Parietal lobe (tissue), 1 donor: ENCODE results near the gene ASAP2. TPM values are rescaled to one million over a fixed set of nuclear protein-coding genes. Genes with fewer than 3 reads are reported as not detected.

ENCODE experiments used
- total RNA-seq: library from RNA; depleted of rRNA; stranded (reverse); fragments of >200 nt; gene quantifications from one replicate; pipeline ENCODE4 v1.2.3, GENCODE V29; 2014

ASAP2 gene
- total RNA-seq: 72.6 TPM

GRCh38 chr2:9205963-9206948 is at the start of gene ASAP2:
ASAP2 (plus strand) TSS chr2:9206812; CDS start chr2:9207105, 293 bp downstream.

GRCh38 chr2:9423100-9423921 is 216.7 kb downstream of the ASAP2 start, which contains the start of the genes CPSF3 and ITGB1BP1:
CPSF3 (plus strand) TSS chr2:9423654; CDS start chr2:9423774, 120 bp downstream.
ITGB1BP1 (minus strand) TSS chr2:9423528; CDS start chr2:9418697, 4,831 bp downstream.

Other genes starting within 250 kb of the ASAP2 start
- 241 TPM for gene MBOAT2, start 203.1 kb upstream of the ASAP2 start, total RNA-seq
- gene ITGB1BP1, start 216.7 kb downstream of the ASAP2 start, total RNA-seq: 73.6 TPM
- 41.6 TPM for gene CPSF3, start 216.8 kb downstream of the ASAP2 start, total RNA-seq